Measurements from ENCODE around the gene WHRN.

GRCh38 chr9:114378016-114378415, 127.3 kb downstream of the WHRN start:
- TF ChIP-seq CTCF (IDR thresholded peaks at IDR 0.05) (no peak), JUN (CRISPR knock-in tag; IDR thresholded peaks at IDR 0.05) (no peak)
